ENCODE measurements around the gene PTPRG.
A peak's percentile ranks its signal among the peaks of the same experiment; 100 is the strongest.

GRCh38 chr3:61877359-61878138 is 316.2 kb downstream of the PTPRG start:
- TF ChIP-seq EP300 (IDR thresholded peaks at IDR 0.05) (no peak), CTCF (IDR thresholded peaks at IDR 0.05) (peak in 1 of 3 experiments; percentile 16), POLR2AphosphoS5 (IDR thresholded peaks at IDR 0.05) (no peak)

Measured in esophagus muscularis mucosa (tissue), 4 donors.